Stimulated activated CD4-positive, alpha-beta T cell treated with anti-CD3 and anti-CD28 coated beads, Interleukin-15, amount 100 ng/mL, for 1 hour (primary cell): Measurements from ENCODE around the gene PIGM.

Experiments used
- DNase-seq, 2 donors: peaks; one replicate each; pipeline ENCODE4 v3.0.0-alpha.2; 2020; ENCODE audit warnings: low read depth in 1 of 2, low spot score in 1 of 2

The PIGM gene

GRCh38 chr1:160022330-160023310 is 9.2 kb downstream of the PIGM start:
- DNase-seq, result no peak

- no peak for DNase-seq
Measured at GRCh38 chr1:160021376-160022074, 10.3 kb downstream of the PIGM start.

DNA sequence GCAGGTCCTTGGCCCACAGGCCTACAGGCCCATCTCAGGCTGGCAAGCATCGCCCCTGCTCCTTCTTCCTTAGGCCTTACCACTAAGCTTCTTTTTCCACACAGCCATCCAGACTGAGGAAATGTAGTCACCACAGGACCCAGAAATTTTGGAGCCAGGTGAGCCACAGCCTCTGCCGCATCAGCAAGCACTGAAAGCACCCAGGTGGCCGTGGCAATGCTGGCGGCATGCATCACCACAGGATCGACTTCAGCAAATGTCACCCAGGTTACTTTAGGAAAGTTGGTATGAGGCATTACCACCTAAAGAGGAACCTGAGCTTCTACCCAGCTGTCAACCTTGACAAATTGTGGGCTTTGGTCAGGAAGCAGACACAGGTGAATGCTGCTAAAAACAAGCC is 11.6 kb downstream of the PIGM start:
- no peak for DNase-seq

DNA sequence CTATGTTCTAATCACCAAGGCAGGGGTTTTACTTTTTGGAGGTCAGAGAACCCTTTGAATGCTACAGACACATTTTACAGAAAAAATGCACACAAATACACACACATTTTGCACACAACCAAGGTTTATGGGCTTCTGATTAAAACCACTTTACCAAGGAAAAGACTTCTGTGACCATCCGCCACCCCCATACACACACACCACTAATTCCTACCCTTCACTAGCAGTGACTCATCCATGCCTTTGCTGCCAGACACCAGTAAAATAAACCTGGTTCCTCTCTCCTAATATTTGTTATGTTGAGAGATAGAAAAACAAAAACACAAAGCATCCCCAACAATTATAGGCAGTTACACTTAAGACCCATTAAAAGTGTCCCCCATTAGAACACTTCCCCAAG is 12.9 kb downstream of the PIGM start:
- no peak for DNase-seq

GRCh38 chr1:160018347-160018746 is 13.4 kb downstream of the PIGM start:
- DNase-seq, result no peak

- DNase-seq, result no peak
Measured at GRCh38 chr1:160017592-160017991, 14.2 kb downstream of the PIGM start.

DNA sequence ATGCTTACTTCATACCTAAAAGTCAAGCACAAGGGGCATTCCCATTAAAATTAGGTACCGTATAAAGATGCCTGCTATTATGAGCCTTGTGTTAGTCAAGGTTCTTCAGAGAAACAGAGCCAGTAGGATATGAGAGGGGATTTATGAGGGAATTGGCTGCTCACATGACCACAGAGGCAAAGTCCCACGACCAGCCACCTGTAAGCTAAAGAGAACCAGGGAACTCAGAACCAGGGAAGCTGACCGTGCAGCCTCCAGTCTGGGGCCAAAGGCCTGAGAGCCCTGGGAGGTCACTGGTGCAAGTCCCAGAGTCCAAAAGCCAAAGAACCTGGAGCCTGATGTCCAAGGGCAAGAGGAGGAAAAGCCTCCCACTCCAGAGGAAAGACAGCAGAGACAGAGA is 20.0 kb downstream of the PIGM start:
- no peak for DNase-seq

GRCh38 chr1:160009801-160010200 is 22.0 kb downstream of the PIGM start:
- DNase-seq, result no peak

DNA sequence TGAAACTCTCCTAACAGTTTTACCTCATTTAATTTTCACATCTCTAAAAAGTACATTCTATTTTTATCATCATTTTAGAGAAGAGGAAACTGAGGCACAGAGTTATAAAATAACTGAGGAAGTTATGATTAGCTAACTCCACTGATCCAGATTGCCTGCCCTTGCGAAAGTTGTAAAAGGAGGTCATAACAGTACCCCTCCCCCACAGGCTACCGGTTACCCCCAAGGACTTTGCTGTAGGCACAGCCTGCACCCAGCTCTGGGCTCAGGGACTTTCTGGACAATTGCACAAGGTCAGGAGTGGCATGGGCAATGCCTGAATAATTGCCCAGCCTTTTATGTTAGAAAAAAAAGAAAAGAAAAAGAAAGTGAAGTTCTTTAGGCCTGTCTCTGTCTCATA is 22.7 kb downstream of the PIGM start:
- no peak for DNase-seq

DNA sequence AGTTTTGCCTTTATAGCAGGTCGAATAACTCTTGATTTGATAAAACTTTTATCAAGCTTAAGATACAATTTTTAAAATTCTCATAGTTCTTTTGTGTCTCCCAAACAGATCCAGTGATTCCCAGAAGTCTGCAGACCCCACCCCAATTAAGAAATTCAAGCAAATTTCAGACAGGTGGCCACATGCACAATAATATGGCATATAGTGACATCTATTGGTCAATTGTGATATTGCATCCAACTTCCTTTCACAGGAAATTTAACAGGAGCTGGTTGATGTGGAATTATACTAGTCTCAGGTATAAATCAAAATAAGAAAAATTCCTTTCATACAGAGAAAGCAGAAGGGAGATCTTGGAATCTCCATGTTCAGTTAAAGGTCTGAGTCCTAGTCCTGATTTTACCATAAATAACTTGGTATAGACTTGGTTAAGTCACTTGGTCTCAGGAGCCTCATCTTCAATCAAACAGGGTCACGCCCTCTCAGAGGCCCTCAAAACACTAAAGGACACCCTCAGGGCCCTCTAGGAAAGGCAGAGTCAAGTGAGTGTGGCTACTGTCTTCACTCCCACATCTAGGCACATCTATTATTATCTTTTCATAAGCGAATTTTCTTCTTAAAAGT is 24.1 kb downstream of the PIGM start:
- DNase-seq, result no peak

DNA sequence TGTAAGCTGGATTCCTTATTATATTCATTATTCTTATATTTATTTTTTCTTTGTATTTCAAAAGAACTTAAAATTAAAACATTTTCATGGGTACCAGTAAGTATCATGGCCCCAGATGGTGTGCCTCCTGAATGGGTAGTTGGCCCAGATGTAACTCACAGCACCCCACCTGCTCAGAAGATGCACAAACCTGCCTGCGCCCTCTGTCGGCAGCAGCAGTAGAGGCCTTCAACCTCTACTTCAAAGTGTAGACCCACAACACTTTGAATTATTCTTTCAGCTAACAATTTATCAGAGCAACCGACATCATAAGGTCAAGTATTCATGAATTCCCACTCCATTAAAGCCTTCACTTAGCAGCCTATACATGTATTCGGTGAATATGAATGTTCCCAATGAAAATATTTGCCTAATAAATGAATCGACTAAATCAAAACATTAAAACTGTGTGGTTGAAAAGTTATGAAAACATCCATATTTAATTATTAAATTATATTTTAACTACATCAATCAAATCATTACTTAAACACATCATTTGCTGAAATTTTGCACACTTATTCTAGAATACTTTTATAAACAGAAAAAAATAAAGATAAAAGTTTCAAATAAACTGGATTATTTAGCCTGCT is 25.4 kb downstream of the PIGM start:
- peak; percentile 37 to 54 for DNase-seq

GRCh38 chr1:160005070-160005469 is 26.7 kb downstream of the PIGM start:
- DNase-seq, result no peak

- no peak for DNase-seq
Measured at GRCh38 chr1:160004425-160004824, 27.4 kb downstream of the PIGM start.

GRCh38 chr1:160004001-160004400 is 27.8 kb downstream of the PIGM start:
- no peak for DNase-seq

- DNase-seq, result no peak
Measured at GRCh38 chr1:160001440-160001839, 30.4 kb downstream of the PIGM start.

DNA sequence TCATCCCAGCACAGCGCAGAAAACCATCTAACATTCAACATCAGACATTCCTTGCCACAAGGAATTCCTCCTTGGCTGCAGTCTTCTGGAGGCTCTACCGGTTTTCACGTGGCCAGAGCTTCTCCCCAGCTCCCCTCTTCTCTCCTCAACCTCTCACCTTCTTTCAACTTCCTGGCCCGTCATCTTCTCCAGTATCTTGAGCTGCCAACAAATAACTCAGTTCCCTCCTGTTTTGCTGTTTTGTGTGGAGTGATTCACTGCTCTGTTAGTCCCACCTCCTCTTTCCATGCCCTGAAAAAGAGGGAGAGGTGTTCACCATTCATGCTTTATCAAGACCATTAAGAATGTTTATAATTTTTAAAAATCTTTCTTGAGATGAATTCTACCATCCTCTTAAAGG is 32.6 kb downstream of the PIGM start:
- no peak for DNase-seq

GRCh38 chr1:159996653-159997052 is 35.1 kb downstream of the PIGM start:
- DNase-seq, result no peak

GRCh38 chr1:159994896-159995295 is 36.9 kb downstream of the PIGM start:
- no peak for DNase-seq

GRCh38 chr1:159993911-159994310 is 37.9 kb downstream of the PIGM start:
- DNase-seq, result no peak

GRCh38 chr1:159992161-159992560 is 39.6 kb downstream of the PIGM start:
- no peak for DNase-seq

- DNase-seq, result no peak
Measured at GRCh38 chr1:159991513-159991912, 40.3 kb downstream of the PIGM start.
